ENCODE results near the gene FGF6. TPM values are rescaled to one million over a fixed set of nuclear protein-coding genes. Genes with fewer than 3 reads are reported as not detected.

FGF6 gene
- total and polyA plus RNA-seq, 9 of the 15 experiments (the other 6 are each of a cell fraction or from before 2014, with no cell fraction given) = 0.14 TPM; not detected in 8

- in situ Hi-C loops (cut with MboI) (no loop called here), intact Hi-C loops (cut with micrococcal nuclease) (no loop called here)
- no peak overlapping the region for H3K4me2 ChIP-seq (ENCODE audit: insufficient read depth, low read length)
- POLR2A ChIA-PET = no interaction called here
- H3K9me1 ChIP-seq (ENCODE audit: control insufficient read depth, insufficient read depth, low read length) = no peaks in the 10 kb centered on the region
- H3K27ac ChIP-seq (ENCODE audit: extremely low read depth, low read depth, low read length) = no peak overlapping the region
- H2AFZ ChIP-seq (ENCODE audit: low read depth, low read length) = no peak overlapping the region
- WGBS (ENCODE audit: insufficient coverage, low coverage, missing lambda C conversion rate) = 2% methylated on average over 7 of the region's 7 CpGs
- TF ChIP-seq THRB (CRISPR knock-in tag; conservative IDR thresholded peaks at IDR 0.05) = no peak
- no peak for TF ChIP-seq HOXB6 (CRISPR knock-in tag; IDR thresholded peaks at IDR 0.05; ENCODE audit: borderline replicate concordance)
- no peak for TF ChIP-seq ZZZ3 (IDR thresholded peaks at IDR 0.05)
- TF ChIP-seq CBX8 (IDR thresholded peaks at IDR 0.05; ENCODE audit: borderline replicate concordance, extremely low read depth, low read depth, low read length, poor library complexity, severe bottlenecking) = no peak
- no peak for TF ChIP-seq ZKSCAN3 (CRISPR knock-in tag; IDR thresholded peaks at IDR 0.05)
- TF ChIP-seq ARID4B (CRISPR knock-in tag; IDR thresholded peaks at IDR 0.05) = no peak
- no peak for TF ChIP-seq ZBTB17 (CRISPR knock-in tag; IDR thresholded peaks at IDR 0.05)
- no peak for TF ChIP-seq SP1 (CRISPR knock-in tag; IDR thresholded peaks at IDR 0.05)
- no peak for TF ChIP-seq SUPT5H (IDR thresholded peaks at IDR 0.05)
- no peak for TF ChIP-seq SMAD3 (CRISPR knock-in tag; conservative IDR thresholded peaks at IDR 0.05)
- no TSS peak for BruUV-seq (replicated peaks)
- H3K79me2 ChIP-seq (ENCODE audit: control insufficient read depth, insufficient read depth, low read length) = no peaks in the 10 kb centered on the region
- H3K9ac ChIP-seq (ENCODE audit: insufficient read depth in 1 of 2, low read depth in 2 of 2, low read length in 2 of 2) = no peak overlapping the region
- no peaks in the 10 kb centered on the region for H3K4me1 ChIP-seq (replicated peaks in 1 of 2; ENCODE audit: control insufficient read depth in 2 of 2, insufficient read depth in 2 of 2, low read length in 2 of 2)
- no peaks in the 10 kb centered on the region; the same call in 1 of the 2 replicates for H3K9me3 ChIP-seq (replicated peaks; ENCODE audit: control insufficient read depth, insufficient read depth, low read depth, low read length)
- ATAC-seq (no peak), DNase-seq (ENCODE audit: extremely low read depth in 1 of 4, low spot score in 3 of 4) (no peak), FAIRE-seq (no peak)
- no peaks in the 10 kb centered on the region for H3K36me3 ChIP-seq (ENCODE audit: control insufficient read depth, insufficient read depth, low read length)
- H3K27me3 ChIP-seq (ENCODE audit: control insufficient read depth in 2 of 2, insufficient read depth in 2 of 2, low read length in 2 of 2) = peaks cover 0 to 24% of the 10 kb centered on the region in 2 experiments; a peak in 3 of 5 replicates
- CTCF ChIA-PET (ENCODE audit: low intra/inter-chr PET ratio) = no interaction called here
- H4K20me1 ChIP-seq (replicated peaks; ENCODE audit: control insufficient read depth, insufficient read depth, low read length) = no peaks in the 10 kb centered on the region
- no peak overlapping the region for H3K4me3 ChIP-seq
Measured at GRCh38 chr12:4451694-4452093, 6.1 kb upstream of the FGF6 start.
